SK-N-SH treated with all-trans-retinoic acid at 6 μM for 48 hours (cell line): ENCODE data around the gene ECE1.

Source experiments
- ATAC-seq: fragments of 200-7000 bp; cut with Tn5 transposase; 3 replicates; pipeline ENCODE4 v1.9.1; 2020; ENCODE audit warnings: mild to moderate bottlenecking, moderate library complexity
- ARNTL ChIP-seq: fragments of 450-650 bp; formaldehyde crosslinking; IDR thresholded peaks from 2 replicates; pipeline ENCODE4 v1.5.0; 2020; ENCODE audit warnings: low read depth, mild to moderate bottlenecking, moderate library complexity, borderline replicate concordance
- BACH2 ChIP-seq: fragments of 250-450 bp; sonication (Bioruptor Pico); IDR thresholded peaks from 2 replicates; pipeline ENCODE4 v1.9.0; 2021; ENCODE audit warnings: mild to moderate bottlenecking, borderline replicate concordance
- CREB5 ChIP-seq: fragments of 250-450 bp; sonication (Bioruptor Pico); IDR thresholded peaks from 2 replicates; pipeline ENCODE4 v1.5.1; 2020; ENCODE audit warnings: low read depth, mild to moderate bottlenecking, moderate library complexity
- CSDC2 ChIP-seq: fragments of 250-450 bp; sonication (Bioruptor Pico); IDR thresholded peaks from 2 replicates; pipeline ENCODE4 v1.5.0; 2020; ENCODE audit warnings: mild to moderate bottlenecking, moderate library complexity
- CSRNP3 ChIP-seq: fragments of 250-450 bp; sonication (Bioruptor Pico); IDR thresholded peaks from 2 replicates; pipeline ENCODE4 v1.5.1; 2021; ENCODE audit warnings: mild to moderate bottlenecking, moderate library complexity
- ESRRG ChIP-seq: fragments of 250-450 bp; sonication (Bioruptor Pico); IDR thresholded peaks from 2 replicates; pipeline ENCODE4 v1.6.1; 2021; ENCODE audit warnings: mild to moderate bottlenecking
- GLIS3 ChIP-seq: fragments of 250-450 bp; sonication (Bioruptor Pico); IDR thresholded peaks from 2 replicates; pipeline ENCODE4 v1.5.0; 2020; ENCODE audit warnings: mild to moderate bottlenecking, moderate library complexity
- ISL1 ChIP-seq: fragments of 250-450 bp; sonication (Bioruptor Pico); IDR thresholded peaks from 2 replicates; pipeline ENCODE4 v2.1.2; 2022; ENCODE audit warnings: mild to moderate bottlenecking, moderate library complexity
- OSR1 ChIP-seq: fragments of 250-450 bp; sonication (Bioruptor Pico); IDR thresholded peaks from 2 replicates; pipeline ENCODE4 v1.8.0; 2022; ENCODE audit warnings: moderate library complexity, mild to moderate bottlenecking, inconsistent platforms
- PATZ1 ChIP-seq: fragments of 250-450 bp; sonication (Bioruptor Pico); IDR thresholded peaks from 2 replicates; pipeline ENCODE4 v1.8.0; 2020; ENCODE audit warnings: mild to moderate bottlenecking, moderate library complexity, borderline replicate concordance
- POU6F1 ChIP-seq: fragments of 250-450 bp; sonication (Bioruptor Pico); IDR thresholded peaks from 2 replicates; pipeline ENCODE4 v1.8.0; 2021; ENCODE audit warnings: low read depth, mild to moderate bottlenecking, moderate library complexity, borderline replicate concordance
- PPARA ChIP-seq: fragments of 250-450 bp; sonication (Bioruptor Pico); IDR thresholded peaks from 2 replicates; pipeline ENCODE4 v1.5.0; 2020; ENCODE audit warnings: mild to moderate bottlenecking, borderline replicate concordance
- RARB ChIP-seq: fragments of 250-450 bp; sonication (Bioruptor Pico); IDR thresholded peaks from 2 replicates; pipeline ENCODE4 v1.8.0; 2021; ENCODE audit warnings: mild to moderate bottlenecking, moderate library complexity
- SNAI2 ChIP-seq: fragments of 250-450 bp; sonication (Bioruptor Pico); IDR thresholded peaks from 2 replicates; pipeline ENCODE4 v1.5.0; 2020; ENCODE audit warnings: mild to moderate bottlenecking, moderate library complexity
- TOX ChIP-seq: fragments of 250-450 bp; sonication (Bioruptor Pico); IDR thresholded peaks from 2 replicates; pipeline ENCODE4 v1.8.0; 2021; ENCODE audit warnings: mild to moderate bottlenecking, moderate library complexity, borderline replicate concordance
- TSHZ2 ChIP-seq: fragments of 250-450 bp; sonication (Bioruptor Pico); IDR thresholded peaks from 2 replicates; pipeline ENCODE4 v1.5.0; 2020; ENCODE audit warnings: mild to moderate bottlenecking, moderate library complexity
- ZC3H10 ChIP-seq: fragments of 250-450 bp; sonication (Bioruptor Pico); IDR thresholded peaks from 2 replicates; pipeline ENCODE4 v1.5.1; 2021; ENCODE audit warnings: mild to moderate bottlenecking, moderate library complexity
- ZFP30 ChIP-seq: fragments of 450-650 bp; formaldehyde crosslinking; IDR thresholded peaks from 2 replicates; pipeline ENCODE4 v1.5.0; 2022; ENCODE audit warnings: mild to moderate bottlenecking, moderate library complexity
- ZNF565 ChIP-seq: fragments of 450-650 bp; formaldehyde crosslinking; conservative IDR thresholded peaks from 2 replicates; pipeline ENCODE4 v1.5.0; 2020; ENCODE audit warnings: low read depth, mild to moderate bottlenecking, moderate library complexity
- ZNF70 ChIP-seq: fragments of 450-650 bp; formaldehyde crosslinking; IDR thresholded peaks from 2 replicates; pipeline ENCODE4 v1.5.0; 2020; ENCODE audit warnings: mild to moderate bottlenecking, moderate library complexity
- ZNF8 ChIP-seq: fragments of 450-650 bp; formaldehyde crosslinking; IDR thresholded peaks from 2 replicates; pipeline ENCODE4 v1.5.0; 2020; ENCODE audit warnings: mild to moderate bottlenecking, moderate library complexity

Gene ECE1

GRCh38 chr1:21247892-21248715 lies 42.2 kb downstream of the ECE1 start:
- ATAC-seq = no peak
- TF ChIP-seq ESRRG (CRISPR knock-in tag) (no peak), ARNTL (no peak), ZNF8 (CRISPR knock-in tag) (no peak), POU6F1 (no peak), OSR1 (CRISPR knock-in tag) (no peak), SNAI2 (CRISPR knock-in tag) (no peak), TOX (CRISPR knock-in tag) (no peak), PATZ1 (CRISPR knock-in tag) (no peak), CSRNP3 (CRISPR knock-in tag) (no peak), GLIS3 (CRISPR knock-in tag) (no peak), CREB5 (CRISPR knock-in tag) (no peak), ZNF565 (CRISPR knock-in tag) (no peak)

GRCh38 chr1:21246905-21247642 lies 43.2 kb downstream of the ECE1 start:
- ATAC-seq = no peak
- TF ChIP-seq CSRNP3 (CRISPR knock-in tag) (no peak), ZFP30 (no peak), BACH2 (no peak), ZNF8 (CRISPR knock-in tag) (no peak), TSHZ2 (CRISPR knock-in tag) (no peak), OSR1 (CRISPR knock-in tag) (no peak), RARB (no peak), SNAI2 (CRISPR knock-in tag) (no peak), CSDC2 (CRISPR knock-in tag) (no peak), ISL1 (CRISPR knock-in tag) (no peak), ARNTL (no peak), PPARA (CRISPR knock-in tag) (no peak), TOX (CRISPR knock-in tag) (no peak), ZNF70 (CRISPR knock-in tag) (no peak), ZC3H10 (no peak), PATZ1 (CRISPR knock-in tag) (no peak)
